Osteocyte (in vitro differentiated cells): ENCODE data around the gene GFOD1. TPM values are rescaled to one million over a fixed set of nuclear protein-coding genes. Genes with fewer than 3 reads are reported as not detected.

Source experiments
- DNase-seq: peaks from one replicate; pipeline ENCODE4 v3.0.0; 2021; ENCODE audit warnings: mixed read lengths; ENCODE audit not compliant: unreplicated experiment; ENCODE audit errors: extremely low spot score
- H3K27ac Mint-ChIP-seq: one replicate; pipeline ENCODE4 v1.8.0; 2021; ENCODE audit warnings: mild to moderate bottlenecking, mixed read lengths; ENCODE audit not compliant: unreplicated experiment
- H3K27me3 Mint-ChIP-seq: one replicate; pipeline ENCODE4 v1.8.0; 2021; ENCODE audit warnings: mixed read lengths; ENCODE audit not compliant: unreplicated experiment
- H3K36me3 Mint-ChIP-seq: one replicate; pipeline ENCODE4 v1.8.0; 2021; ENCODE audit warnings: mixed read lengths; ENCODE audit not compliant: unreplicated experiment
- H3K4me1 Mint-ChIP-seq: one replicate; pipeline ENCODE4 v1.8.0; 2021; ENCODE audit warnings: mixed read lengths; ENCODE audit not compliant: unreplicated experiment
- H3K4me3 Mint-ChIP-seq: one replicate; pipeline ENCODE4 v1.8.0; 2021; ENCODE audit warnings: mild to moderate bottlenecking, moderate library complexity, mixed read lengths; ENCODE audit not compliant: unreplicated experiment
- H3K9me3 Mint-ChIP-seq: one replicate; pipeline ENCODE4 v1.8.0; 2021; ENCODE audit warnings: mixed read lengths; ENCODE audit not compliant: unreplicated experiment
- CTCF ChIP-seq: fragments of 200-600 bp; sonication (generic); IDR thresholded peaks from 2 replicates; pipeline ENCODE4 v1.5.0; 2021; ENCODE audit warnings: antibody characterized with exemption, mild to moderate bottlenecking, moderate library complexity
- total RNA-seq: library from RNA; stranded (reverse); gene quantifications from 2 replicates; pipeline ENCODE4 v1.2.1, GENCODE V29; 2021

The GFOD1 gene
- total RNA-seq, 1 donor from 2014 or later, result 0.89 TPM

GRCh38 chr6:13377054-13377758 is 110.2 kb downstream of the GFOD1 start:
- H3K36me3 Mint-ChIP-seq, result no peaks in the 10 kb centered on the region
- no peak overlapping the region for H3K4me3 Mint-ChIP-seq
- H3K9me3 Mint-ChIP-seq, result no peaks in the 10 kb centered on the region
- no peaks in the 10 kb centered on the region for H3K27me3 Mint-ChIP-seq
- no peak overlapping the region for H3K27ac Mint-ChIP-seq
- no peak for TF ChIP-seq CTCF
- no peaks in the 10 kb centered on the region for H3K4me1 Mint-ChIP-seq
- DNase-seq, result no peak

GRCh38 chr6:13375360-13375878 is 112.0 kb downstream of the GFOD1 start:
- Mint-ChIP-seq H3K4me3 (no peak overlapping the region), H3K4me1 (no peaks in the 10 kb centered on the region), H3K36me3 (no peaks in the 10 kb centered on the region), H3K27me3 (no peaks in the 10 kb centered on the region), H3K9me3 (no peaks in the 10 kb centered on the region), H3K27ac (no peak overlapping the region)
- no peak for DNase-seq
- TF ChIP-seq CTCF, result no peak

GRCh38 chr6:13373919-13374318 is 113.5 kb downstream of the GFOD1 start:
- DNase-seq, result no peak
- TF ChIP-seq CTCF, result no peak
- Mint-ChIP-seq H3K4me3 (no peak overlapping the region), H3K9me3 (no peaks in the 10 kb centered on the region), H3K36me3 (no peaks in the 10 kb centered on the region), H3K27me3 (no peaks in the 10 kb centered on the region), H3K27ac (no peak overlapping the region), H3K4me1 (no peaks in the 10 kb centered on the region)

GRCh38 chr6:13373488-13373886 is 113.9 kb downstream of the GFOD1 start:
- Mint-ChIP-seq H3K4me3 (no peak overlapping the region), H3K27ac (no peak overlapping the region), H3K9me3 (no peaks in the 10 kb centered on the region), H3K36me3 (no peaks in the 10 kb centered on the region), H3K4me1 (peaks cover 2% of the 10 kb centered on the region), H3K27me3 (no peaks in the 10 kb centered on the region)
- TF ChIP-seq CTCF, result no peak
- DNase-seq, result no peak

- Mint-ChIP-seq H3K4me3 (no peak overlapping the region), H3K27me3 (no peaks in the 10 kb centered on the region), H3K9me3 (no peaks in the 10 kb centered on the region), H3K36me3 (no peaks in the 10 kb centered on the region), H3K27ac (no peak overlapping the region), H3K4me1 (peaks cover 2% of the 10 kb centered on the region)
- DNase-seq, result no peak
- TF ChIP-seq CTCF, result no peak
Measured at GRCh38 chr6:13372688-13373487, 114.5 kb downstream of the GFOD1 start.
